ENCODE data around the gene TRIM34. TPM values are rescaled to one million over a fixed set of nuclear protein-coding genes. Genes with fewer than 3 reads are reported as not detected.
"Not testable (repeated sequence)": the region's sequence is repeated elsewhere in the genome, so short reads cannot be mapped to it uniquely, and the experiment has no call there.

TRIM34 gene, protein sequence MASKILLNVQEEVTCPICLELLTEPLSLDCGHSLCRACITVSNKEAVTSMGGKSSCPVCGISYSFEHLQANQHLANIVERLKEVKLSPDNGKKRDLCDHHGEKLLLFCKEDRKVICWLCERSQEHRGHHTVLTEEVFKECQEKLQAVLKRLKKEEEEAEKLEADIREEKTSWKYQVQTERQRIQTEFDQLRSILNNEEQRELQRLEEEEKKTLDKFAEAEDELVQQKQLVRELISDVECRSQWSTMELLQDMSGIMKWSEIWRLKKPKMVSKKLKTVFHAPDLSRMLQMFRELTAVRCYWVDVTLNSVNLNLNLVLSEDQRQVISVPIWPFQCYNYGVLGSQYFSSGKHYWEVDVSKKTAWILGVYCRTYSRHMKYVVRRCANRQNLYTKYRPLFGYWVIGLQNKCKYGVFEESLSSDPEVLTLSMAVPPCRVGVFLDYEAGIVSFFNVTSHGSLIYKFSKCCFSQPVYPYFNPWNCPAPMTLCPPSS
- total RNA-seq: 10 to 100 TPM; 12.5 to 12.6 TPM
- polyA plus RNA-seq: 10 to 100 TPM; 10.8 to 13.1 (median 12.1) TPM
- total RNA-seq: 0 to 0.35 (median 0) reads per million in 6 experiments

GRCh38 chr11:5624489-5625279, at the start of gene TRIM34:
Gene TRIM34, plus strand, starts transcription at chr11:5625001. Its CDS starts 7,331 bp downstream, at chr11:5632332.
- H3K36me3 Mint-ChIP-seq: peaks cover 0 to 9% (median 9%) of the 10 kb centered on the region in 3 donors
- H3K27me3 Mint-ChIP-seq: no peaks in the 10 kb centered on the region
- POLR2A ChIA-PET: interaction anchor here (0.6 to 1.3 kb wide), 3 partner anchors 60 to 75 kb away, joined by 4 read pairs; partner anchors contain the start of genes TRIM22 and TRIM5
- ATAC-seq (peak; percentile 97 to 98), DNase-seq (peak; percentile 13 to 79 (median 62))
- H3K9me3 Mint-ChIP-seq: no peaks in the 10 kb centered on the region
- H3K27ac Mint-ChIP-seq: peak within 1 kb of the TSS; percentile 91 to 99 (median 95)
- peak within 1 kb of the TSS; percentile 86 to 99 (median 90) for H3K4me3 Mint-ChIP-seq
- peaks cover 26 to 56% (median 50%) of the 10 kb centered on the region in 4 donors for H3K4me1 Mint-ChIP-seq

GRCh38 chr11:5575152-5575551, 49.6 kb upstream of the TRIM34 start:
- Mint-ChIP-seq H3K27me3 (peaks cover 0 to 8% (median 1%) of the 10 kb centered on the region in 5 donors), H3K36me3 (no peaks in the 10 kb centered on the region), H3K9me3 (no peaks in the 10 kb centered on the region), H3K27ac (no peak overlapping the region), H3K4me3 (no peak overlapping the region), H3K4me1 (no peaks in the 10 kb centered on the region)
- ATAC-seq (no peak), DNase-seq (no peak)
- POLR2A ChIA-PET: no interaction called here

DNA sequence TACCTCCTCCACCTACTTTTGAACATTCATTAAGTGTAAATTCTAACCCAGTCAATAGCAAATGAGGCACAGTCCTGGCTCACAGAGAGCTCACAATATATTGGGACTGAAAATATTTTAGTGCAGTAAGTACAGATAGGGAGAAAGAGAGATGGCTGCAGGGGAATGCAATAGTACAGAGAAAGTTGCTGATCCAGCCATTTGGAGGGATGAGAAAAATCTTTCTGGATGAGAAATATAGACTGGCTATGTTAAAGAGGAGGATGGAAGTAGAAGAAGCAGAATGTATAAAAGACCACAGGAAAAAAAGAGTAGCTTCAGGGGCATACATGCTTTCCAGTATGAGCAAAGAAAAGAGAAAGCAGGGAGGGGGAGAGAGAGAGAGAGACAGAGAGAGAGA, 47.7 kb upstream of the TRIM34 start:
- no peaks in the 10 kb centered on the region for H3K9me3 Mint-ChIP-seq
- no peaks in the 10 kb centered on the region for H3K36me3 Mint-ChIP-seq
- peaks cover 0 to 3% (median 1%) of the 10 kb centered on the region in 5 donors for H3K27me3 Mint-ChIP-seq
- no peak overlapping the region for H3K4me3 Mint-ChIP-seq
- POLR2A ChIA-PET: no interaction called here
- H3K27ac Mint-ChIP-seq: no peak overlapping the region
- H3K4me1 Mint-ChIP-seq: no peaks in the 10 kb centered on the region
- ATAC-seq (no peak), DNase-seq (no peak)

DNA sequence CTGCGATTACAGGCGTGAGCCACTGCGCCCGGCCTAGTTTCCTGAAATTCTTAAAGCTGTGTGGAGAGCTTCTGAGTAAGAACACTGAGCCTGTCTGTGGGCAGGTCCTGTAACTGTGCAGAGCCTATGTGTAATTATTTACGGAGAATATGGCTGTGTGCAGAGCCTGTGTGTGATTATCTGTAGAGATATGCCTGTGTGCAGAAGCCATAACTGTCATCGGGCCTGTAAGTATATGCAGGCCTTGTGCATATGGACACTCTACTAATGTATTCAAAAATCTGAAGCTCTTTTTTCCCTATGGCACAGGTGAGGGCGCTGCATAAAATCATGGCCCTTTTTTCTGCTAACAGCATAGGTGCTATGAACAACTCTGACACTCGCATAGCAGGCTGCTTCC, 44.2 kb upstream of the TRIM34 start, which contains the start of gene OR52B6:
OR52B6 (plus strand) TSS at position 301 of the 400 bp plus-strand sequence; CDS start at position 301, 0 bp downstream.
- DNase-seq: no peak
- Mint-ChIP-seq H3K9me3 (peaks cover 0 to 5% (median 0%) of the 10 kb centered on the region in 9 donors), H3K4me1 (no peaks in the 10 kb centered on the region), H3K27ac (no peak within 1 kb of the TSS), H3K27me3 (peaks cover 0 to 4% (median 2%) of the 10 kb centered on the region in 5 donors), H3K36me3 (peaks cover 0 to 6% (median 5%) of the 10 kb centered on the region in 3 donors), H3K4me3 (no peak within 1 kb of the TSS)
- POLR2A ChIA-PET: no interaction called here
- ATAC-seq: no peak

GRCh38 chr11:5581014-5581413, 43.8 kb upstream of the TRIM34 start:
- Mint-ChIP-seq H3K27ac (no peak overlapping the region), H3K9me3 (peaks cover 0 to 5% (median 0%) of the 10 kb centered on the region in 9 donors), H3K27me3 (peaks cover 0 to 4% (median 2%) of the 10 kb centered on the region in 5 donors), H3K36me3 (peaks cover 0 to 6% (median 5%) of the 10 kb centered on the region in 3 donors), H3K4me3 (no peak overlapping the region), H3K4me1 (no peaks in the 10 kb centered on the region)
- POLR2A ChIA-PET: no interaction called here
- DNase-seq (no peak), ATAC-seq (no peak)

GRCh38 chr11:5584458-5584857, 40.3 kb upstream of the TRIM34 start:
- POLR2A ChIA-PET, ATAC-seq, DNase-seq, H3K9me3 Mint-ChIP-seq, H3K4me1 Mint-ChIP-seq, H3K27ac Mint-ChIP-seq, H3K27me3 Mint-ChIP-seq, H3K4me3 Mint-ChIP-seq, H3K36me3 Mint-ChIP-seq: not testable (repeated sequence)

- H3K27me3 Mint-ChIP-seq, DNase-seq, H3K27ac Mint-ChIP-seq, H3K4me1 Mint-ChIP-seq, H3K36me3 Mint-ChIP-seq, POLR2A ChIA-PET, ATAC-seq, H3K9me3 Mint-ChIP-seq, H3K4me3 Mint-ChIP-seq: not testable (repeated sequence)
These were observed 34.9 kb upstream of the TRIM34 start for GRCh38 chr11:5589906-5590305.

DNA sequence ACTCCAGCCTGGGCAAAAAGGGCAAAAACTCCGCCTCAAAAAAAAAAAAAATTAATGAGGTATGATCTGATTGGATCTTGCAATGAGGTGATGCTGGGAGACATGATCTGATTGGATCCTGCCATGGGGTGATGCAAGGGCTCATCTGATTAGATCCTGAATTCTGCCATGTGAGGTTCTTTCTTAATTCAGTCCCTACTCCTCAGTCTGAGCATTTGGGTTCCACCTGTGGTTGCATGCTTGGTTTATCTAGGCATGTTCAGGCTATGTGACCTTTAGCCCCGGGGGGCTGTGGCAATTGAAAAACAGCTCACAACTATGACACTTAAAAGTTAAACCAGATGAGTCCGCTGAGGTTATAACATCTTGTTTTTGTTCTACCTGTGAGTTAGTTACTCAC, 33.2 kb upstream of the TRIM34 start:
- peaks cover 0 to 4% (median 3%) of the 10 kb centered on the region in 3 donors for H3K36me3 Mint-ChIP-seq
- no peak overlapping the region for H3K4me3 Mint-ChIP-seq
- DNase-seq (no peak), ATAC-seq (no peak)
- no peak overlapping the region for H3K27ac Mint-ChIP-seq
- H3K27me3 Mint-ChIP-seq: peaks cover 0 to 5% (median under 1%) of the 10 kb centered on the region in 5 donors
- peaks cover 4 to 9% (median 6%) of the 10 kb centered on the region in 4 donors for H3K4me1 Mint-ChIP-seq
- H3K9me3 Mint-ChIP-seq: no peaks in the 10 kb centered on the region
- POLR2A ChIA-PET: interaction anchor here (0.6 kb wide), 1 partner anchor 42 kb away, joined by 3 read pairs; no protein-coding TSS in a partner anchor

- ATAC-seq (no peak), DNase-seq (no peak)
- Mint-ChIP-seq H3K27me3 (peaks cover 0 to 9% (median 4%) of the 10 kb centered on the region in 5 donors), H3K36me3 (no peaks in the 10 kb centered on the region), H3K9me3 (no peaks in the 10 kb centered on the region), H3K27ac (peak overlapping the region in 2 of 10 donors; percentile 49 to 73), H3K4me3 (no peak overlapping the region), H3K4me1 (peaks cover 5 to 13% (median 10%) of the 10 kb centered on the region in 4 donors)
- POLR2A ChIA-PET: interaction anchor here (0.8 kb wide), 1 partner anchor 13 kb away, joined by 4 read pairs; no protein-coding TSS in a partner anchor
These were observed 32.2 kb upstream of the TRIM34 start for GRCh38 chr11:5592615-5593014.

- Mint-ChIP-seq H3K27me3 (peaks cover 0 to 15% (median 4%) of the 10 kb centered on the region in 5 donors), H3K27ac (peak overlapping the region in 1 of 10 donors; percentile 49), H3K36me3 (no peaks in the 10 kb centered on the region), H3K9me3 (no peaks in the 10 kb centered on the region), H3K4me1 (peaks cover 5 to 13% (median 10%) of the 10 kb centered on the region in 4 donors), H3K4me3 (no peak overlapping the region)
- no peak for ATAC-seq
- no peak for DNase-seq
- POLR2A ChIA-PET: interaction anchor here (0.8 kb wide), 1 partner anchor 14 kb away, joined by 4 read pairs; no protein-coding TSS in a partner anchor
These were observed 31.7 kb upstream of the TRIM34 start for GRCh38 chr11:5593146-5593545.

DNA sequence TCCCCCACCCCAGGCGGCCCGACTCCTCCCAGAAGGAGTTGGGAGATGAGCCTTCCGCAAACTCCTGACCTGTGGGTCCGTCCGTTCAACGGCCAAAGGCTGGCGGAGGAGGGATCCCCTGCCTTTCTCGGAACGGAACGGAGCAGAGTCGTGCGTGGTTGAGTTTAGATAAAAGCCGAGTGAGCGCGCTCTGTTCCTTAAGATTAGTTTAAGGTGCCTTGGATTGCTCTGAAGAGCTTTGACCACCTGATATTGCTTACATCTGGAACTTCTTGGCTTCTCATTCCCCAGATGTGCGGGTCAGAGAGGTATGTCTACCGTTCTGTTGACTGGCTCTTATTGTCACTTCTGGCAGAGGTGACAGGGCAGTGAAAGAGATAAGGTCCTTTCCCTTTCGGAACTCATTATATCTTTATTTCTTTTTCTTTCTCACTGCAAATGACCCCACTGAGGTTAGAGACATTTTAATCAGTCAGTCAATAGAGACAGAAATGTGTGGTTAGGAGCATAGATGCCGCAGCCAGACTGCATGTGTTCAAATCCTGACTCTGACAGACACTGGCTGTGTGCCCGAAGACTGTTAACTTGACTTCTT, 28.1 kb upstream of the TRIM34 start, which contains the start of gene TRIM6:
TRIM6 (plus strand) TSS at position 31 of the 595 bp plus-strand sequence; CDS start at position 292, 261 bp downstream.
- ATAC-seq (no peak), DNase-seq (peak in 2 of 10 donors; percentile 3 to 5)
- POLR2A ChIA-PET: no interaction called here
- peak within 1 kb of the TSS in 6 of 10 donors; percentile 19 to 88 (median 51) for H3K27ac Mint-ChIP-seq
- no peaks in the 10 kb centered on the region for H3K9me3 Mint-ChIP-seq
- peaks cover 5 to 13% (median 10%) of the 10 kb centered on the region in 4 donors for H3K4me1 Mint-ChIP-seq
- H3K4me3 Mint-ChIP-seq: peak within 1 kb of the TSS; percentile 77 to 90 (median 84)
- H3K36me3 Mint-ChIP-seq: no peaks in the 10 kb centered on the region
- H3K27me3 Mint-ChIP-seq: peaks cover 0 to 16% (median 8%) of the 10 kb centered on the region in 5 donors

DNA sequence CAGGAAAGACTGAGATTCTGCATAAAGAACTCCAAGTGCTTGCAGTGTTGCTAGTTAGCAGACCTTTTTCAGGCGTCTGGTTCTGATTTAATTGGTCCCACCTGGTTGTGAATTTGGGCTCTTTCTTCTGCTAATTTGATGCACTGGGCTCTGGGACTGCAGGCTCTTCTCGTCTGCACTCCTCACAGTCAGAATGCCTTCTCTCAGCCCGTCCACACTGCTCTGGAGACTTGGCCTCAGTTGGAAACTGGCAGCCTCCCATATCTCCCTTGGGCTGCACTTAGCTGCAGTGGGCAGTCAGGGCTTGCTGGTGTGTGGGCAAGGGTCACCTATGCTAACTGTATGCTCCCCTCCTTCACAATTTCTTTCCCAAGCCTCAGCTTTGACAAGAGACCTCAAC, 26.8 kb upstream of the TRIM34 start:
- Mint-ChIP-seq H3K27me3 (peaks cover 0 to 16% (median 8%) of the 10 kb centered on the region in 5 donors), H3K9me3 (no peaks in the 10 kb centered on the region), H3K4me3 (peak overlapping the region in 2 of 10 donors; percentile 34 to 47), H3K27ac (peak overlapping the region in 1 of 10 donors; percentile 40), H3K36me3 (no peaks in the 10 kb centered on the region), H3K4me1 (peaks cover 5 to 13% (median 10%) of the 10 kb centered on the region in 4 donors)
- ATAC-seq: no peak
- no peak for DNase-seq
- POLR2A ChIA-PET: no interaction called here
